CD4-positive, alpha-beta T cell treated with Interferon alpha-2 for 1 hour (primary cell): Measurements from ENCODE around the gene GIMAP7.
"Not testable (repeated sequence)": the region's sequence is repeated elsewhere in the genome, so short reads cannot be mapped to it uniquely, and the experiment has no call there.

Experiments used
- DNase-seq, 2 donors: peaks; one replicate each; pipeline ENCODE4 v3.0.0-alpha.2; 2020 to 2022

Gene GIMAP7

GRCh38 chr7:150514748-150515222 is at the start of gene GIMAP7:
TSS of gene GIMAP7 (plus strand) at chr7:150514872. CDS start at chr7:150519975, 5,103 bp downstream.
- peak; percentile 66 to 84 for DNase-seq

- no peak for DNase-seq
Observed at GRCh38 chr7:150464962-150465361, 49.7 kb upstream of the GIMAP7 start.

GRCh38 chr7:150465414-150465813 is 49.3 kb upstream of the GIMAP7 start:
- no peak for DNase-seq

DNA sequence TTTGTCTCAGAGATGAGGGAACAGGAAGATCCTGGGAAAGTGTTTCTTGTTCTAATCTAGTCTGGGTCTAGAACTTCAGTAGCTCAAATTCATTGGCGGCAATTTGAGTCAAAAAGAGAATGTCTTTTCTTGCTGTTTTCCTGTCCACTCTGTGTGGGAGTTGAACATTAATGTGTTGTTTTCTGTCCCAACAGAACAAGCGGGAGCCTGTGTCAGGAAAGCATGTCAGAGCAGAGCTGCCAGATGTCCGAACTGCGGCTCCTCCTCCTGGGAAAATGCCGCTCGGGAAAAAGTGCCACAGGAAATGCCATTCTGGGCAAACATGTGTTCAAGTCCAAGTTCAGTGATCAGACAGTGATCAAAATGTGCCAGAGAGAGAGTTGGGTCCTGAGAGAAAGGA is 48.2 kb upstream of the GIMAP7 start:
- no peak for DNase-seq

GRCh38 chr7:150468241-150468640 is 46.4 kb upstream of the GIMAP7 start:
- no peak for DNase-seq

GRCh38 chr7:150471886-150472285 is 42.8 kb upstream of the GIMAP7 start:
- DNase-seq, result no peak

- DNase-seq, result no peak
Observed at GRCh38 chr7:150473902-150474301, 40.8 kb upstream of the GIMAP7 start.

- DNase-seq, result peak in 1 of 2 donors; percentile 33
Observed at GRCh38 chr7:150476285-150476684, 38.4 kb upstream of the GIMAP7 start.

GRCh38 chr7:150476819-150477631 is 37.6 kb upstream of the GIMAP7 start:
- peak in 1 of 2 donors; percentile 65 for DNase-seq

DNA sequence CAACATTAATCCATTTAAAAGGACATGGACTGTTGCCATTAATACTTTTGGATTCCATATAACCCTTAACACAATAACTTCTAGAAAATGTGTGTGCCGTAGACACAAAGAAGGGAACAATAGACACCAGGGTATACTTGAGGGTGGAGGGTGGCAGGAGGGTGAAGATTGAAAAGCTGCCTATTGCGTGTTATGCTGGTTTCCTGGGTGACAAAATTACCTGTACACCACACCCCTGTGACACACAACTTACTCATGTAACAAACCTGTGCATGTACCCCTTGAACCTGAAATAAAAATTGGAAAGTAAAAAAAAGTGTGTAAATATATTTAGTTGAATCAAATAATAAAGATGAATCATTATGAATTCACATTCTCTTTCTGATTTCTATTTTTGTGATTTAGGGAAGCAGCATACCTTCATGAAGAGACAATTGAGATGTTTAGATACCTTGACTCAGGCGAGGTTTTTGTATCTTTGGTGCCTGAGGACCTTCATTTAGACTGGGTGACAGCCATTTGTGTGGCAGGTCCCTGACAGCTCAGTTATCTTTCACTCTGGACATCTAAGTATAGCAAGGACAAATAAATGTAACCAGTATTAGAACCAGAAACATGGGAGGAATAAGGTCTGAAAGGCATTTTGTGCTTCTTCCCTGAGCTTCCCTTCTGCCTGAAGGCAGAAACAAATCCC is 35.5 kb upstream of the GIMAP7 start:
- DNase-seq, result peak; percentile 78 to 86

DNA sequence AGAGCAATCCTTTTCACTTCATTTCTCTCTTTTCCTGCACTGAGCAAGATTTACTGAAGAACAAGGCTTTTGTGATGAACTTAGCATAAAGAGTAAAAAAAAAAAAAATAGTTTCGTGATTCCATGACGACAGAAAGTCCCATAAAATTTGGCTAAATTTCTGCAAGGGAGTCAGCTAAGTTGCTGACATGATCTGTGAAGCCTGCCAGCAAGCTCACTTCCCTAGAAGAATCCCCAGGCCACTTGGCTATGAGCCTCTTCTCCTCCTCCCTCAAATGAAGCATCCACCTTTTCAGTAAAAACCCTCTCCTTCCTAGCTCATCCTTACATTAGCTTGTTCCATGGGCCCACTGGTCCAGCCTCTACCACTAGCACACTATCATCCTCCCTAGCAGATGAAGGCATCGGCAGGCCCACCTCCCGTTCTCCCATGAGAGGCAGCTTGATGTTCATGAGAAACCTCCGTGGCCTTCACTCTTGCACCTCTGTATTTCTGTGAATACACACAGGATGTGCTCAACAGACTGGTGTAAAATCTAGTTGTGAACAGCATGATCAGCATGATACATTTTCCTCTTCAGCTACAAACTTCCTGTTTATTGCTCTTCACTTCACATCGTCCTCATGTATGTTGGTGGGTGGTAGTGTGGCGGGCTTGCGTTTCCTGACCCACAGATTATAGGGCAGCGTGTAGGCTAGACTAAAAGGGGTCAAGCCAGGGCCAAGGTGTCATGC is 33.3 kb upstream of the GIMAP7 start:
- DNase-seq, result peak; percentile 64 to 84

DNA sequence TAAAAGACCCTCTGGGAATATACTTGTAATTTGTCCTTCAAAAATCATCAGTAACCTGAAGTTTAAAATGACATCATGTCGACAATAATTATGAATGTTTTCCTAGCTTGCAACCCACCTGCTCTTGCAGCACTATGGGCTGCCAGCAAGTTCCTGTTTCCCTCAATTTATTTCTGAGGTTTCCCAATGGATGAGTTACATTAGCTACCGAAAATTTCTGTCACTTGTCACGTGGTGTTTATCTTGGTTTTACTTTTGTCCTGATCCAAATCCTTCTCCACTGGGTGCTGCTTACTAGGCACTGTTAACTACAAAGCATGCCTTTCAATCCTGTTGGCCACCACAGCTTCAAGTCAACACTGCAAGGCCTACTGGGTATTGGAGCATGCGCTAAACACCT is 32.8 kb upstream of the GIMAP7 start:
- DNase-seq, result no peak

GRCh38 chr7:150483514-150483913 is 31.2 kb upstream of the GIMAP7 start:
- peak in 1 of 2 donors; percentile 38 for DNase-seq

GRCh38 chr7:150484071-150484470 is 30.6 kb upstream of the GIMAP7 start:
- DNase-seq, result peak; percentile 65 to 89

DNA sequence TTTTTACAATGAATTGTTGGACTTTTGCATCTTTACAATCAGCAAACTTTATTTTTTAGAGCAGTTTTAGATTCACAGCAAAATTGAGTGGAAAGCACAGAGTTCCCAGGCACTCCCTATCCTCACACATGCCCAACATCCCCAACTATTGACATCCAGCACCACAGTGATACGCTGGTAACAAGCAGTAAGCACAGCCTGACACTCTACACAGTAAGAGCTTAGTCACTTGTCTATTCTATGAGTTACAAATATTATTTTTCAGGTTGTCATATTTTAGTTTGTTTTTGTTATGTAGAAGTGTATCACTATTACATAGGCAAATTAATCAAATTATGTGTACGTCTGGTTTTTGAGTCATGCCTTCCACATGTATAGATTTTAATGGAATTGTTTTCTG is 27.0 kb upstream of the GIMAP7 start:
- no peak for DNase-seq

- DNase-seq, result no peak
Observed at GRCh38 chr7:150489782-150490181, 24.9 kb upstream of the GIMAP7 start.

DNA sequence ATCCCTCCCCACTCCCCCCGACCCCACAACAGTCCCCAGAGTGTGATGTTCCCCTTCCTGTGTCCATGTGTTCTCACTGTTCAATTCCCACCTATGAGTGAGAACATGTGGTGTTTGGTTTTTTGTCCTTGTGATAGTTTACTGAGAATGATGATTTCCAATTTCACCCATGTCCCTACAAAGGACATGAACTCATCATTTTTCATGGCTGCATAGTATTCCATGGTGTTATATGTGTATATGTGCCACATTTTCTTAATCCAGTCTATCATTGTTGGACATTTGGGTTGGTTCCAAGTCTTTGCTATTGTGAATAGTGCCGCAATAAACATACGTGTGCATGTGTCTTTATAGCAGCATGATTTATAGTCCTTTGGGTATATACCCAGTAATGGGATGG is 21.2 kb upstream of the GIMAP7 start:
- not testable (repeated sequence) for DNase-seq

DNA sequence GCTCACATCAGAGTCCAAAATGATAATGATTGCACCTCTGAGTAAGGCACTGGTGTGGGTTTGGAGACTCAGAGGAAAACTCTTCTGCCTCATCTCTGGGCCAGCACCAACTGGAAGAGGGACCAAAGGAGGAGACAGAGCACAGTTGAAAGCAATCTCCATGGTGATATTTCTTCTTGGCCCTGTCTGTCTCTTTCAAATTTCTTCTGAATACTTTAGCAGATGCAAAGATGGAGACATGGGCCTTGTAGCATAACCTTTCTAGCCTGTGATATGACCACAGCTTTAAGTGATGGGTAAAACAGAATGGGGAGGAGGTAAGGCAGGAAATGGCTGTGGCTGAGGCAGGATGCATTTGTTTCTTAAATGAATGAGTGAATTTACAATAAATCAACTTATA is 12.2 kb upstream of the GIMAP7 start:
- DNase-seq, result peak; percentile 74 to 86

DNA sequence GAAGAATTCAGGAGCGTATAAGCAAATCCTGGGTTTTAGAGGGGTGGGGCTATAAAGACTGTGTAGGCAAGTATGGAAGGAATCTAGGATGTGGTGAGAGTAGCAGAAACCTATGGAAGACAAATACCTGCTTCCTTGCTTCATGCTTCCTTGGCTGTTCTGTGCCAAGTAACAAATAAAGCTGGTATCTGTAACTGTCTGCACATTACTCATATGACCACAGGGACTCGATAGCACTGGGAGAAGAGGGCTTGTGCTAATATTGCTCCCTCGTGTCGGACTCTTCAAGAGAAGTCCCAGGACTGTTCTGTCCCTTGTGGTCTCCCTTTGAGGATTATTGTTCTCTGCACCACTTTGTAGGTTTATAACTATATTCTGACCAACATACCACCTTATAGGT is 11.5 kb upstream of the GIMAP7 start:
- no peak for DNase-seq

- DNase-seq, result peak in 1 of 2 donors; percentile 49
Observed at GRCh38 chr7:150503581-150503980, 11.1 kb upstream of the GIMAP7 start.

DNA sequence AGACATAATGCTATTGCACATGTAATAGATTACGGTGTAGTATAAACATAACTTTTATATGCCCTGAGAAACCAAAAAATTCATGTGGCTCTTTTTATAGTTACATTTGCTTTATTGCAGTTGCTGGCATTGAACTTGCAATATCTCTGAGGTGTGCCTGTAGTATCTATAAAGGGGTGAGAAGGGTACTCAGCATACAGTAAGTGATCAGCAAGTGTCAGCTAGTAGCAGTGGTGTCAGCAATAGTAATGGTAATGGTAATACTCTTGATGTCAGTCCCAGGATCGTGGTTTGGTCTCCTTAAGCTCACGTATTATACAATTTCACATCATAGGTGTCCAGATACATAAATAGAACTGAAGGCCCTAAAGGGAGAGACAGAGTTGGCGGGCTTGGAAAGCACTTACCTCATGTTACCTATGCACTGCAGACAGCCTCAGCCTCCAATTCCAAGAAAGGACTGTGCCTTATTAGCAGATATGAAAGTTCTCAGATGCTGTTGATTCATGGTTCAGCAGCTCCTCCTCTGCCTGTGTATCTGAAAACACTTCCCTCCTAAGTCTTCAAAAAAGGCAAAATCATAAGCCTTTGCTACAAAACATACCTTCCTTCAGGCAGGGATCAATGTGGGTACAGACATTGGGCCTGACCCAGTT is 6.6 kb upstream of the GIMAP7 start:
- peak; percentile 55 to 70 for DNase-seq

DNA sequence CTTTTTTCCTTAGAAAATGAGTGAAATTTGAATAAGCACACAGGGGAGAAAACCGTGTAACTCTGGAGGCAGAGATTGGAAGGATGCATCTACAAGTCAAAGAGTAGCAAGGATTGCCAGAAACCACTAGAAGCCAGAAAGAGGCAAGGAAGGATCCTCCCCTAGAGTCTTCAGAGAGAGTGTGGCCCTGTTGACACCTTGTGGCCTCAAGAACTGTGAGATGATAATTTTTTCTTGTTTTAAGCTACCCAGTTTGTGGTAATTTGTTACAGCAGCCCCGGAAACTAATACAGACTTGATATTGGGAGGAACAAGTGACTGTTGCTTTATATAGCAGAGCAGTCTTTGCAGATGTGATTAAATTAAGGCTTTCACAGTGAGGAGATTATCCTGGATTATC is 3.6 kb upstream of the GIMAP7 start:
- DNase-seq, result peak in 1 of 2 donors; percentile 39

DNA sequence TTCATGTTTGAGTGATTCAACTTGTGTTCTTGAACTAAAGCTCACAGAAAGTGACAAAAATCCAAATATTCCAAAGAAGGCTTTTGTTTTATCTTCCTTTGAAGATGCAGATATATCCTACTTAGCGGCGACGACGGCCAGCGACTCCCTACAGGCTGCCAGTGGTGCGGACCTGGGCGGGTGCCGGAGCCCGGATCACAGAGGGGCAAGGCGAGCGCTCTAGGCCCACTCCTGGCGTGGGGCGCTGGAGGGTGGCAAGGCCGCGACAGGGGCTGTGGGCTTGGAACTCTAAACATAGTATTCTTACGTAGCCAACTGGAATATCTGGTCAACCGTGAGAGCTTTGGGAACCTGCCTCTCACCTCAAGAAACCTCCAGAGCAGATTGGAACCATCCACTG is 914 bp upstream of the GIMAP7 start:
- no peak for DNase-seq
